H9 (cell line): ENCODE results near the gene IDH1. TPM values are rescaled to one million over a fixed set of nuclear protein-coding genes. Genes with fewer than 3 reads are reported as not detected.
"Not testable (repeated sequence)": the region's sequence is repeated elsewhere in the genome, so short reads cannot be mapped to it uniquely, and the experiment has no call there.

Source experiments
- DNase-seq: peaks from one replicate; pipeline ENCODE4 v3.0.0-alpha.2; 2017
- H2AFZ ChIP-seq: one replicate; pipeline ENCODE4 v1.6.1; 2013; ENCODE audit warnings: mild to moderate bottlenecking, low read length, control low read depth, moderate library complexity
- H2AK5ac ChIP-seq: 2 replicates; pipeline ENCODE4 v1.6.1; 2013; ENCODE audit warnings: low read length, control low read depth, mixed read lengths; ENCODE audit not compliant: insufficient read length
- H2BK120ac ChIP-seq: one replicate; pipeline ENCODE4 v1.6.1; 2013; ENCODE audit warnings: low read depth, mild to moderate bottlenecking, low read length, control low read depth, inconsistent platforms; ENCODE audit not compliant: poor library complexity, severe bottlenecking
- H2BK12ac ChIP-seq: 2 replicates; pipeline ENCODE4 v1.6.1; 2013; ENCODE audit warnings: low read length, control low read depth, mixed read lengths, low read depth; ENCODE audit not compliant: insufficient read length
- H2BK15ac ChIP-seq: 2 replicates; pipeline ENCODE4 v1.6.1; 2013; ENCODE audit warnings: low read depth, low read length, control low read depth
- H2BK20ac ChIP-seq: one replicate; pipeline ENCODE4 v1.6.1; 2013; ENCODE audit warnings: low read depth, mild to moderate bottlenecking, low read length, control low read depth, inconsistent platforms; ENCODE audit not compliant: poor library complexity, severe bottlenecking
- H2BK5ac ChIP-seq: 2 replicates; pipeline ENCODE4 v1.6.1; 2013; ENCODE audit warnings: low read length, control low read depth, mixed read lengths; ENCODE audit not compliant: insufficient read length
- H3K14ac ChIP-seq: 2 replicates; pipeline ENCODE4 v1.6.1; 2013; ENCODE audit warnings: low read length, control low read depth; ENCODE audit not compliant: insufficient read depth
- H3K18ac ChIP-seq: 2 replicates; pipeline ENCODE4 v1.6.1; 2013; ENCODE audit warnings: low read depth, mild to moderate bottlenecking, mixed read lengths, low read length, control low read depth; ENCODE audit not compliant: insufficient read length
- H3K23ac ChIP-seq: 2 replicates; pipeline ENCODE4 v1.6.1; 2013; ENCODE audit warnings: low read length, control low read depth, mixed read lengths, low read depth; ENCODE audit not compliant: insufficient read length
- H3K23me2 ChIP-seq: 2 replicates; pipeline ENCODE4 v1.6.1; 2013; ENCODE audit warnings: low read depth, mild to moderate bottlenecking, mixed read lengths, low read length, control low read depth; ENCODE audit not compliant: insufficient read length, poor library complexity, severe bottlenecking
- H3K27ac ChIP-seq: 2 replicates; pipeline ENCODE4 v1.5.1; 2013; ENCODE audit warnings: low read length, control low read depth, mixed read lengths, low read depth; ENCODE audit not compliant: insufficient read length
- H3K27me3 ChIP-seq: 2 replicates; pipeline ENCODE4 v1.6.1; 2013; ENCODE audit warnings: low read length, control low read depth, inconsistent platforms; ENCODE audit not compliant: insufficient read depth
- H3K4ac ChIP-seq: 2 replicates; pipeline ENCODE4 v1.6.1; 2013; ENCODE audit warnings: low read depth, mild to moderate bottlenecking, control low read depth, inconsistent platforms, low read length, moderate library complexity
- H3K4me1 ChIP-seq: 2 replicates; pipeline ENCODE4 v1.6.1; 2013; ENCODE audit warnings: low read length, control low read depth, inconsistent platforms; ENCODE audit not compliant: insufficient read depth
- H3K4me2 ChIP-seq: 2 replicates; pipeline ENCODE4 v1.6.1; 2013; ENCODE audit warnings: low read length, control low read depth, mixed read lengths; ENCODE audit not compliant: insufficient read length, insufficient read depth
- H3K56ac ChIP-seq: 2 replicates; pipeline ENCODE4 v1.6.1; 2013; ENCODE audit warnings: low read depth, mild to moderate bottlenecking, mixed read lengths, low read length, control low read depth; ENCODE audit not compliant: insufficient read length
- H3K79me1 ChIP-seq: 2 replicates; pipeline ENCODE4 v1.6.1; 2013; ENCODE audit warnings: low read depth, mild to moderate bottlenecking, moderate library complexity, low read length, control low read depth, inconsistent platforms; ENCODE audit not compliant: insufficient read depth, poor library complexity, severe bottlenecking
- H3K79me2 ChIP-seq: 2 replicates; pipeline ENCODE4 v1.6.1; 2013; ENCODE audit warnings: low read length, control low read depth, inconsistent platforms; ENCODE audit not compliant: insufficient read depth
- H3K9ac ChIP-seq: 2 replicates; pipeline ENCODE4 v1.6.1; 2013; ENCODE audit warnings: low read length, control low read depth, mixed read lengths; ENCODE audit not compliant: insufficient read length; ENCODE audit errors: extremely low read depth
- H3K9me3 ChIP-seq: one replicate; pipeline ENCODE4 v1.6.1; 2013; ENCODE audit warnings: low read depth, low read length, inconsistent platforms; ENCODE audit not compliant: control insufficient read depth
- H3T11ph ChIP-seq: one replicate; pipeline ENCODE4 v1.6.1; 2013; ENCODE audit warnings: mild to moderate bottlenecking, low read length, control low read depth, inconsistent platforms
- H4K20me1 ChIP-seq: one replicate; pipeline ENCODE4 v1.6.1; 2013; ENCODE audit not compliant: control insufficient read depth, insufficient read length, insufficient read depth
- H4K5ac ChIP-seq: 2 replicates; pipeline ENCODE4 v1.6.1; 2013; ENCODE audit warnings: low read depth, mild to moderate bottlenecking, mixed read lengths, low read length, control low read depth; ENCODE audit not compliant: insufficient read length
- H4K8ac ChIP-seq: replicated peaks from 2 replicates; pipeline ENCODE4 v1.6.1; 2013; ENCODE audit warnings: low read length, control low read depth, mixed read lengths, low read depth; ENCODE audit not compliant: insufficient read length
- H4K91ac ChIP-seq: 2 replicates; pipeline ENCODE4 v1.6.1; 2013; ENCODE audit warnings: low read depth, mild to moderate bottlenecking, moderate library complexity, mixed read lengths, low read length, control low read depth; ENCODE audit not compliant: insufficient read length
- H3K27ac Mint-ChIP-seq, 3 experiments: 2 replicates in 2 of 3; 3 replicates in 1 of 3; pipeline ENCODE4 v1.8.0; 2020 to 2021; ENCODE audit warnings: mixed read lengths in 3 of 3, mild to moderate bottlenecking in 1 of 3, moderate library complexity in 1 of 3
- H3K27me3 Mint-ChIP-seq: 2 replicates; pipeline ENCODE4 v1.8.0; 2021; ENCODE audit warnings: low read depth, mild to moderate bottlenecking, moderate library complexity, mixed read lengths
- H3K36me3 Mint-ChIP-seq, 3 experiments: 2 replicates in 2 of 3; 3 replicates in 1 of 3; pipeline ENCODE4 v1.8.0; 2020 to 2021; ENCODE audit warnings: low read depth in 3 of 3, mixed read lengths in 3 of 3; ENCODE audit not compliant: insufficient read depth in 1 of 3
- H3K4me1 Mint-ChIP-seq, 2 experiments: 2 replicates each; pipeline ENCODE4 v1.8.0; 2020; ENCODE audit warnings: mixed read lengths in 2 of 2
- H3K4me3 Mint-ChIP-seq, 2 experiments: 2 replicates in 1 of 2; 3 replicates in 1 of 2; pipeline ENCODE4 v1.8.0; 2020 to 2021; ENCODE audit warnings: mild to moderate bottlenecking in 2 of 2, mixed read lengths in 2 of 2, moderate library complexity in 1 of 2
- H3K9me3 Mint-ChIP-seq, 2 experiments: 2 replicates in 1 of 2; 3 replicates in 1 of 2; pipeline ENCODE4 v1.8.0; 2020; ENCODE audit warnings: mild to moderate bottlenecking in 2 of 2, mixed read lengths in 2 of 2, moderate library complexity in 1 of 2
- WGBS: extraction: QIAGEN DNeasy Blood & Tissue Kit; methylation state at CpG from one replicate; pipeline ENCODE4 v1.1.7; 2013; ENCODE audit warnings: missing lambda C conversion rate, low lambda C conversion rate, mixed read lengths; ENCODE audit not compliant: insufficient read length; ENCODE audit errors: extremely low coverage; 5-methylcytosine and 5-hydroxymethylcytosine counted together
- total RNA-seq: library from RNA; stranded (reverse); gene quantifications from 2 replicates; pipeline ENCODE4 v1.2.1, GENCODE V29; 2021
- TF ChIP-seq, protein P1 (sequence below): fragments of 200-600 bp; sonication (generic); conservative IDR thresholded peaks from 3 replicates; pipeline ENCODE4 v1.8.0; 2021; ENCODE audit warnings: antibody characterized with exemption, mild to moderate bottlenecking

The IDH1 gene
- total RNA-seq, 1 experiment from 2014 or later = 234 TPM

DNA sequence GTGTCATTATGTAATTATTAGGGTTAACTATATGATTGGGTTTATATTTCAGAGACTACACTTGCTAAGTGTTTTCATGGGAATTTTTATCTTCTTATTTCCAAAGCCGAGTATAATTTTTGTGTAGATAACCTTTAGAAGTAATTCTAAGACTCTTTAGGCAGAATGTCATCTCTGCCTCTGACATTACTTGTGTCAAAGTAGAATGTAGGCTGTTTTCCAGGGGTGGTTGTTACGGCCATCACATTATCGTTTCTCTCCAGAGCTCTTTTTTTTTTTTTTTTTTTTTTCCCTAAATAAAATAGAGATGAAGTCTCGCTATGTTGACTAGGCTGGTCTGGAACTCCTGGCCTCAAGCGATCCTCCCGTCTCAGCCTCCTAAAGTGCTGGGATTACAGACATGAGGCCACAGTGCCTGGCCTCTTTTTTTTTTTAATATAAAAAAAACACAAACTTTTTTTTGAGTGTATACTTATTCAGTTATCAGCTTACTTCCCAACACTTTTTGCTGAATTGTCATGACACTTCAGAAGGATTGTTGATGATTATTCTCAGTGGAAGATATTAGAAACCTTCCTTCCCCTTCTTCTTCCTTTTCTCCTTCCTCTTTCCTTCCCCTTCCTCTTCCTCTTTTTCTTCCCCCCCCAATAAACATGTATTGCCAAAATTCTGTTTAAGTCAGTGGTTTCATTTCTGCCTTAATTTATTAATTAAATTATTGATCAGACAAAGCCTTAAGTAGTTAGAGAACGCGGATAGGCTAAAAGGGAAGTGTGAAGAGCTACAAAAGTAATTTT lies 13.5 kb upstream of the IDH1 start:
- TF ChIP-seq, protein P1, sequence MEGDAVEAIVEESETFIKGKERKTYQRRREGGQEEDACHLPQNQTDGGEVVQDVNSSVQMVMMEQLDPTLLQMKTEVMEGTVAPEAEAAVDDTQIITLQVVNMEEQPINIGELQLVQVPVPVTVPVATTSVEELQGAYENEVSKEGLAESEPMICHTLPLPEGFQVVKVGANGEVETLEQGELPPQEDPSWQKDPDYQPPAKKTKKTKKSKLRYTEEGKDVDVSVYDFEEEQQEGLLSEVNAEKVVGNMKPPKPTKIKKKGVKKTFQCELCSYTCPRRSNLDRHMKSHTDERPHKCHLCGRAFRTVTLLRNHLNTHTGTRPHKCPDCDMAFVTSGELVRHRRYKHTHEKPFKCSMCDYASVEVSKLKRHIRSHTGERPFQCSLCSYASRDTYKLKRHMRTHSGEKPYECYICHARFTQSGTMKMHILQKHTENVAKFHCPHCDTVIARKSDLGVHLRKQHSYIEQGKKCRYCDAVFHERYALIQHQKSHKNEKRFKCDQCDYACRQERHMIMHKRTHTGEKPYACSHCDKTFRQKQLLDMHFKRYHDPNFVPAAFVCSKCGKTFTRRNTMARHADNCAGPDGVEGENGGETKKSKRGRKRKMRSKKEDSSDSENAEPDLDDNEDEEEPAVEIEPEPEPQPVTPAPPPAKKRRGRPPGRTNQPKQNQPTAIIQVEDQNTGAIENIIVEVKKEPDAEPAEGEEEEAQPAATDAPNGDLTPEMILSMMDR = no peak
- Histone ChIP-seq H2AFZ (no peak overlapping the region), H3K9ac (no peak overlapping the region), H3K9me3 (no peaks in the 10 kb centered on the region), H3K4me2 (no peak overlapping the region), H2BK120ac (no peak overlapping the region), H3T11ph (no peak overlapping the region), H3K18ac (no peak overlapping the region), H3K4ac (no peak overlapping the region), H2BK20ac (no peak overlapping the region), H4K5ac (no peak overlapping the region), H2BK12ac (no peak overlapping the region), H4K20me1 (no peaks in the 10 kb centered on the region), H3K4me1 (no peaks in the 10 kb centered on the region), H3K79me1 (peaks cover 4% of the 10 kb centered on the region), H3K27ac (no peak overlapping the region), H3K14ac (no peak overlapping the region), H3K23ac (no peak overlapping the region), H2BK5ac (no peak overlapping the region), H2AK5ac (no peak overlapping the region), H4K91ac (no peak overlapping the region), H3K56ac (no peak overlapping the region), H3K27me3 (no peaks in the 10 kb centered on the region), H4K8ac (no peak overlapping the region), H3K23me2 (peaks cover 4% of the 10 kb centered on the region), H2BK15ac (no peak overlapping the region), H3K79me2 (peaks cover 18% of the 10 kb centered on the region)
- DNase-seq = no peak
- no CpG with 5 or more reads among the region's 8 CpGs for WGBS
- Mint-ChIP-seq H3K4me3 (peak overlapping the region; percentile 91 to 98), H3K9me3 (no peaks in the 10 kb centered on the region), H3K27ac (peak overlapping the region in 1 of 3 experiments; percentile 65; a peak in 2 of 7 replicates), H3K27me3 (no peaks in the 10 kb centered on the region), H3K36me3 (peaks cover 10 to 17% (median 17%) of the 10 kb centered on the region in 3 experiments; a peak in 6 of 7 replicates), H3K4me1 (peaks cover 31 to 33% of the 10 kb centered on the region in 2 experiments)

DNA sequence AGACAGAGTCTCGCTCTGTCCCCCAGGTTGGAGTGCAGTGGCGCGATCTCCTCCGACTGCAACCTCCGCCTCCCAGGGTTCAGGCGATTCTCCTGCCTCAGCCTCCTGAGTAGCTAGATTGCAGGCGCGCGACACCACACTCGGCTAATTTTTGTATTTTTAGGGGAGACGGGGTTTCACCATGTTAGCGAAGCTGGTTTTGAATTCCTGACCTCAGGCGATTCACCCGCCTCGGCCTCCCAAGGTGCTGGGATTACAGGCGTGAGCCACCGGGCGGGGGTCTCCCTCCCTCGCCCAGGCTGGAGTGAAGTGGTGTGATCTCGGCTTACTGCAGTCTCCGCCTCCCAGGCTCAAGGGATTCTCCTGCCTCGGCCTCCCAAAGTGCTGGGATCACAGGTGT lies 12.7 kb upstream of the IDH1 start:
- not testable (repeated sequence) for H3K23ac ChIP-seq, H3K56ac ChIP-seq, H2BK15ac ChIP-seq, H3K27ac ChIP-seq, H2BK12ac ChIP-seq, H3K27me3 Mint-ChIP-seq, H3K14ac ChIP-seq, H3K27me3 ChIP-seq, H3K18ac ChIP-seq, H4K20me1 ChIP-seq, H3T11ph ChIP-seq, H3K4me1 ChIP-seq, H2BK5ac ChIP-seq, H4K5ac ChIP-seq, H3K79me1 ChIP-seq, H4K8ac ChIP-seq, H2AFZ ChIP-seq, H3K9me3 Mint-ChIP-seq, H2BK120ac ChIP-seq, H3K23me2 ChIP-seq, H3K9ac ChIP-seq, H2BK20ac ChIP-seq, H3K9me3 ChIP-seq, H3K4ac ChIP-seq, H4K91ac ChIP-seq, H2AK5ac ChIP-seq
- Mint-ChIP-seq H3K4me1 (peaks cover 31 to 33% of the 10 kb centered on the region in 2 experiments), H3K27ac (peak overlapping the region; percentile 65 to 98 (median 89); a peak in 4 of 7 replicates), H3K4me3 (peak overlapping the region; percentile 91 to 98), H3K36me3 (peaks cover 10 to 15% (median 12%) of the 10 kb centered on the region in 3 experiments; a peak in 6 of 7 replicates)
- peak overlapping the region; percentile 89 for H3K4me2 ChIP-seq
- DNase-seq = peak; percentile 69
- peaks cover 18% of the 10 kb centered on the region for H3K79me2 ChIP-seq
- WGBS = no CpG with 5 or more reads among the region's 22 CpGs
